ENCODE data around the gene ZNF692.
"Not testable (repeated sequence)": the region's sequence is repeated elsewhere in the genome, so short reads cannot be mapped to it uniquely, and the experiment has no call there.

The ZNF692 gene, protein sequence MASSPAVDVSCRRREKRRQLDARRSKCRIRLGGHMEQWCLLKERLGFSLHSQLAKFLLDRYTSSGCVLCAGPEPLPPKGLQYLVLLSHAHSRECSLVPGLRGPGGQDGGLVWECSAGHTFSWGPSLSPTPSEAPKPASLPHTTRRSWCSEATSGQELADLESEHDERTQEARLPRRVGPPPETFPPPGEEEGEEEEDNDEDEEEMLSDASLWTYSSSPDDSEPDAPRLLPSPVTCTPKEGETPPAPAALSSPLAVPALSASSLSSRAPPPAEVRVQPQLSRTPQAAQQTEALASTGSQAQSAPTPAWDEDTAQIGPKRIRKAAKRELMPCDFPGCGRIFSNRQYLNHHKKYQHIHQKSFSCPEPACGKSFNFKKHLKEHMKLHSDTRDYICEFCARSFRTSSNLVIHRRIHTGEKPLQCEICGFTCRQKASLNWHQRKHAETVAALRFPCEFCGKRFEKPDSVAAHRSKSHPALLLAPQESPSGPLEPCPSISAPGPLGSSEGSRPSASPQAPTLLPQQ

GRCh38 chr1:248858891-248859889 lies at the start of gene ZNF692:
TSS of gene ZNF692 (minus strand) at chr1:248859085. CDS start at chr1:248858309, 776 bp downstream.
- peak; percentile 79 to 97 (median 94) for DNase-seq

DNA sequence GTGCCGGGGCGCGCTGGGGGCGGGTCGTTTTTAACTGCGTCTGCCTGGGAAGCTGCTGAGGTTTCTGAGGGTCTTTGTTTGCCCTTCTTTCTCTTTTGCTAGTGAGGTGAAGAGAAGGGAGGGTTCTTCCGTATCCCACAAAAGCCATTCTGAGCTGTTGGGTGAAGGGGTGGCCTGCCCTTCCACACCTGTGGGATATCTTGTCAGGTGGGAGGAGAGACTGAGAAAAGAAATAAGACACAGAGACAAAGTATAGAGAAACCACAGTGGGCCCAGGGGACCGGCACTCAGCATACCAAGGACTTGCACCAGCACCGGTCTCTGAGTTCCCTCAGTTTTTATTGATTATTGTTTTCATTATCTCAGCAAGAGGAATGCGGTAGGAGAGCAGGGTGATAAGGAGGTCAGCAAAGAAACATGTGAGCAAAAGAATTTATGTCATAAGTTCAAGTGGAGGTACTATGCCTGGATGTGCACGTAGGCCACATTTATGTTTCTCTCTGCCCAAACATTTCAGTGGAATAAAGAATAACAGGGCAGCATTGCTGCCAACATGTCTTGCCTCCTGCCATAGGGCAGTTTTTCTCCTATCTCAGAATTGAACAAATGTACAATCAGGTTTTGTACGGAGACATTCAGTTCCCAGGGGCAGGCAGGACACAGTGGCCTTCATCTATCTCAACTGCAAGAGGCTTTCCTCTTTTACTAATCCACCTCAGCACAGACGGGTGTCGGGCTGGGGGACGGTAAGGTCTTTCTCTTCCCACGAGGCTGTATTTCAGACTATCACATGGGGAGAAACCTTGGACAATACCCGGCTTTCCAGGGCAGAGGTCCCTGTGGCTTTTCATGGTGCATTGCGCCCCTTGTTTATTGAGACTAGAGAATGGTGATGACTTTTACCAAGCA lies 48.1 kb upstream of the ZNF692 start:
- peak in 1 of 56 donors; percentile 57 for DNase-seq

DNA sequence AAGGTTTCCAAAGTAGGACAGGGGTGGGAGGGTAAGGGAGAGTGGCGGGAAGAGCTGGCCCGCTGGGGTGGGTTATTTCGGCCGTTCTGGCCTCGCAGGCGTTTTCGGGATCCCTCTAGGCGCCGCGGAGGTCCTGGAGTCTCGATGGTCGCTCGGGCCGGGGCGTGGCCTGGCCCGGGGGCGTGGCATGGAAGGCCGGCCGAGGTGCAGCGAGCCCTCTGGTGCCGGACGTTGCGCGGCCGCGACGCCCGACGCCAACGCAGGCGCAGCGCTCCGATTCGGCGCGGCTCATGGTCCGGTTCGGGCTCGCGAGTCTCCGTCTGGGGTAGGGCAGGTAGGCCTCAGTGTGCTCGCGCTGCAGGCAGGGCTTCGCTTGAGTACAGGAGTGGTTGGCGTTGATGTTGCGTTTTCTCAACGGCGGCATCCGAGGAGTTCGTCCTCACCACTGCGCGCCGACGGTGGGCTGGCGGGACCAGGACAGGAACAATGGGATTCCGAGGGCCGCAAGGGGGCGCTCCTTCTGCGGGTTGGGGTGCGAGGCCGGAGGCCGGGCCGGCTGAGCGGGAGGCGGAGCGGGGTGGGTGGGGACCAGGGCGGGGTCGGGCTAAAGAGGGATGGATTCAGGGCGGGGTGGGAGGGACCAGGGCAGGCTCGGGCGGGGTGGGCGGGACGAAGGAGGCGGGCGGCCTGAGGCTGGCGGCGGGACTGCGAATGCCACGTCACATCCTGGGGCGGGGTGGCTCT lies 47.3 kb upstream of the ZNF692 start, which contains the start of gene PGBD2:
Gene PGBD2 (plus strand): TSS at position 227 of the 744 bp plus-strand sequence. CDS start 7,628 bp downstream, outside the sequence.
- DNase-seq, result peak in 55 of 56 donors; percentile 73 to 99 (median 93)

DNA sequence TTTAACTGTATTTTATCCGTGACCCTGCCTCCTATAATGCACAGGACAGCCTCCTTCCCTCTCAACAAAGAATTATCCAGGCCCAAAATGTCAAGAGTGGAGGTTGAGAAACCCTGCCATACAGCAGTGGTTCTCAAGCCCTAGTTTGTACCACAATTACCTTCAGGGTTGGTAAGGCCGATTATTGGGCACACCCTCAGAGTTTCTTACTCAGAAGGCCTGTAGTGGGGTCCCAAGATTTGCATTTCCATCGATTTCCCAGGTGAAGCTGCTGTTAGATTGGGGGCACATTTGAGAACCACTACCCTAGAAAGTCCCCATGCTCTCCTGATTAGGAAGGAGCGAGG lies 46.8 kb upstream of the ZNF692 start:
- DNase-seq, result no peak

DNA sequence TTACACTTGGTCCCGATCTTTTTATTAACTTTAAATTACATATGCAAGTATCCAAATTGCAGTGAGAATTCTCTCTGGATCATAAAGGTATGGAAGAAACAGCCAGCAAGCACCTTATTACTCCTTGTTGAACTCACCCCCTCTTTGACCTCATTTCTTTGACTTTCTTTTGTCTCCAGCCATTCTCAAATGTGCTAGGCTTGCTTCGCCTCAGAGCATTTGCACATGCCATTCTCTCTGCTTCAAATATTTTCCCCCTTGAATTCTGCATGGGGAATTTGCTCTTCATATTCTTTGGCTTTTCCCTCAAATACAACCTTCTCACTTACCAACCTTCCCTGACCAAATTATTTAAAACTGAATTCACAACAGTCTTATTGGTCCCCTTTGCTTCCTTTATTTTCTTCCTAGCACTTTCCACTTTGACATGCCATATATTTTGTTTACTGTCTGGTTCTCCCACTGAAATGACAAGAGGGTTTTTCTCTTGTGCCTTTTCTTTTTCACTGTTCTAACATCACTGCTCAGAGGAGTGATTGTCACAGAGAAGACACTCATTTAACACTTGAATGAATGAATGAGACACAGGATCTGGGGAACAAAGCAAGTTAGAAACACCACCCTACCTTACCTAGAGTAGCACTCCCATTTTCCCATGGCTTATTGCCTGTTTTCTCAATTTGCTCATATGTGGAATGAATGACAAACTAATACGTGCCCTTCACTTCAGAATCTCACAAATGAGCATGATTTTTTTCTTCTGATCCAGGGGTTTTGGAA lies 45.7 kb upstream of the ZNF692 start:
- no peak for DNase-seq

DNA sequence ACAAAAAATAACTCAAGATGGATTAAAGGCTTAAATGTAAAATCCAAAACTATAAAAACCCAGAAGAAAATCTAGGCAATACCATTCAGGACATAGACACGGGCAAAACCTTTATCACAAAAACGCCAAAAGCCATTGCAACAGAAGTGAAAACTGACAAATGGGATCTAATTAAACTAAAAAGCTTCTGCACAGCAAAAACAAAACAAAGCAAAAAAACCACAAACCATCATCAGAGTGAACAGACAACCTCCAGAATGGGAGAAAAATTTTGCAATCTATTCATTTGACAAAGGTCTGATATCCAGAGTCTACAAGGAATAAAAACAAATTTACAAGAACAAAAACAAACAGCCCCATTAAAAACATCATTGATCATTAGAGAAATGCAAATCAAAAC lies 42.7 kb upstream of the ZNF692 start:
- no peak for DNase-seq

DNA sequence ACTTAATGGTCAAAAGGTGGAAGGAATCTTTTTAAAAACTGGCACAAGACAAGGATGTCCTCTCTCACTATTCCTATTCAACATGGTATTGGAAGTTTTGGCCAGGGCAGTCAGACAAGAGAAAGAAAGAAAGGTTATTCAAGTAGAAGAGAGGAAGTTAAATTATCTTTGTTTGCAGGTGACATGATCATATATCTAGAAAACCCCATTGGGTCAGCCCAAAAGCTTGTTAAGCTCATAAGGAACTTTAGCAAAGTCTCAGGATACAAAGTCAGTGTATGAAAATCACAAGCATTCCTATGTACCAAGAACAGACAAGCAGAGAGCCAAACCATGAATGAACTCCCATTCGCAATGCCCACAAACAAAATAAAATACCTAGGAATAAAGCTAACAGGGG lies 41.8 kb upstream of the ZNF692 start:
- DNase-seq, result no peak

GRCh38 chr1:248897412-248898337 lies 38.8 kb upstream of the ZNF692 start:
- DNase-seq, result no peak

- DNase-seq, result no peak
Observed at GRCh38 chr1:248894837-248895236, 36.0 kb upstream of the ZNF692 start.

DNA sequence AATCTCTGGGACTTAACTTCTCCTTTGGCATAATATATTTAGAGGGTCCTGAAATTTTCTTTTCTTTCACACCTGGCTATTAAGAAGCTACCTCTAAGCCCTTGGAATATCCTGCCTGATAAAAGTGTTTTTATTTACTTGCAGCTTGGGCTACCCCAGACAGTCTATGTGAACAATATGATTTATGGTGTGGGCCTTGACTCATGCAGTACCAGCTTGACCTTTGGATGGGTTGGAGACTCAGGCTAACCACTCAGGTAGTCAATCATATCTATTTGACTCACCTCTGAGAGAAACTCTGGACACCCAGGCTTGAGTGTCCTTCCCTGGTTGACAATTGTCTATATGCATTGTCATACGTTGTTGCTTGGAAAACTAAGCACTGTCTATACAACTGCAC lies 33.7 kb upstream of the ZNF692 start:
- no peak for DNase-seq

- DNase-seq, result no peak
Observed at GRCh38 chr1:248891758-248892157, 32.9 kb upstream of the ZNF692 start.

GRCh38 chr1:248890549-248891498 lies 31.9 kb upstream of the ZNF692 start:
- no peak for DNase-seq

GRCh38 chr1:248889914-248890243 lies 31.0 kb upstream of the ZNF692 start:
- DNase-seq, result not testable (repeated sequence)

DNA sequence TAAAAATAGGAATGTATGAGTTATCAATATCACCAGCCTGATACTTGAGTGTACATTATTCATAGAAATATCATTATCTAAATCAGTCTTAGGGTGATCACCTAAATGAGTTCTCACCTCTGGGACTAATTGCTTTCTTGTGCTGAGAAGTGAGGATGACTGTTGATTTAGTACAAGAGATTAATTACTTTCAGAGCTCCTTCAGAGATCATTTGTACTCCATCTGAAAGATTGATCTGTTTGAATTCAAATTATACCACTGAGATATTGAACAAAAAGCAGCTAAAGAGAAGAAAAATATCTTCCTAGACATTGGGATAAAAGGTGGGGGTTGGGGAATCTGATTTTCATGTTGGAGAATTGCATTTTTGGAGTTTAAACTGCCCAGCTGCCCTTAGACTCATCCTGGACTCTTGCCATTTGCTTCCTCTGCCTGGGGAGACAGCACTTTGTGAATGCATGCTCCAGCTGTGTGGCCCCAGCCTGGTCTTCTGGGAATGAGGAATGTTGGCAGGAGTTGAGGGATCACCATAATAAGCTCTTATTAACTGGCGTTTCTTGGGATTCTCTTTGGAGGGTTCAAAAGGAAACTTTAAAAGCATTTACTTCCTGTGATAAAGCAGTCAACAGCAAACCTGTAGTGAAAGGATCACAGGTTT lies 27.5 kb upstream of the ZNF692 start:
- peak in 2 of 56 donors; percentile 5 to 8 for DNase-seq

- DNase-seq, result no peak
Observed at GRCh38 chr1:248885646-248886045, 26.8 kb upstream of the ZNF692 start.

- DNase-seq, result no peak
Observed at GRCh38 chr1:248884632-248885295, 25.9 kb upstream of the ZNF692 start.

All from nucleus accumbens (tissue), 56 donors.